Lung (tissue), 12 donors: Measurements from ENCODE around the gene EML3. TPM values are rescaled to one million over a fixed set of nuclear protein-coding genes. Genes with fewer than 3 reads are reported as not detected.
"Not testable (repeated sequence)": the region's sequence is repeated elsewhere in the genome, so short reads cannot be mapped to it uniquely, and the experiment has no call there.

Experiments
- ATAC-seq: fragments of 200-7000 bp; cut with Tn5 transposase; one replicate; pipeline ENCODE4 v1.9.1; 2020; ENCODE audit warnings: moderate number of reproducible peaks; ENCODE audit not compliant: insufficient read depth, low FRiP score
- DNase-seq, 3 donors: peaks; one replicate each; pipeline ENCODE4 v3.0.0-alpha.2; 2013 to 2017
- H3K27ac ChIP-seq, 2 donors: one replicate each; pipeline ENCODE4 v1.5.1; 2013; ENCODE audit warnings: mild to moderate bottlenecking in 2 of 2, moderate library complexity in 2 of 2, control low read depth in 1 of 2, inconsistent platforms in 1 of 2, low read depth in 1 of 2, low read length in 1 of 2
- H3K27me3 ChIP-seq, 3 donors: one replicate each; pipeline ENCODE4 v1.5.1; 2013; ENCODE audit warnings: low read length in 2 of 3; ENCODE audit not compliant: control insufficient read depth in 3 of 3, insufficient read depth in 3 of 3
- H3K36me3 ChIP-seq, 4 donors: one replicate each; pipeline ENCODE4 v1.5.1; 2013; ENCODE audit warnings: low read length in 4 of 4, mild to moderate bottlenecking in 1 of 4, moderate library complexity in 1 of 4; ENCODE audit not compliant: control insufficient read depth in 4 of 4, insufficient read depth in 4 of 4
- H3K4me1 ChIP-seq, 5 donors: one replicate each; pipeline ENCODE4 v1.5.1; 2013; ENCODE audit warnings: low read length in 5 of 5, mild to moderate bottlenecking in 2 of 5, moderate library complexity in 1 of 5; ENCODE audit not compliant: control insufficient read depth in 5 of 5, insufficient read depth in 5 of 5
- H3K4me3 ChIP-seq: one replicate; pipeline ENCODE4 v1.5.1; 2013; ENCODE audit warnings: mild to moderate bottlenecking, control low read depth, moderate library complexity
- H3K9ac ChIP-seq, 2 donors: one replicate each; pipeline ENCODE4 v1.5.1; 2013; ENCODE audit warnings: low read length in 2 of 2, control low read depth in 1 of 2; ENCODE audit not compliant: insufficient read depth in 1 of 2
- H3K9me3 ChIP-seq, 4 donors: one replicate each; pipeline ENCODE4 v1.5.1; 2013; ENCODE audit warnings: low read length in 3 of 4, mild to moderate bottlenecking in 1 of 4, moderate library complexity in 1 of 4; ENCODE audit not compliant: control insufficient read depth in 4 of 4, insufficient read depth in 3 of 4
- WGBS, 2 donors: extraction: QIAGEN DNeasy Blood & Tissue Kit; methylation state at CpG; one replicate each; pipeline ENCODE4 v1.1.7; 2013; 5-methylcytosine and 5-hydroxymethylcytosine counted together
- polyA plus RNA-seq, 2 donors: library from polyadenylated mRNA; stranded (reverse); fragments of 200-250 nt; gene quantifications; one replicate each; pipeline ENCODE4 v1.2.1, GENCODE V29; 2013
- total RNA-seq, 2 donors: library from RNA; depleted of rRNA in 1 of 2; stranded (reverse); fragments of >200 nt in 1 of 2; gene quantifications; one replicate each; pipeline ENCODE4 v1.2.1, GENCODE V29; 2014 to 2021
- TF ChIP-seq, protein P1 (sequence below): IDR thresholded peaks from 2 replicates; pipeline ENCODE4 v1.5.1; 2012; ENCODE audit warnings: mild to moderate bottlenecking; ENCODE audit errors: control extremely low read depth, extremely low read depth
- donor health status: control.
- donor health status: control.
- donor health status: Bipolar disorder and iron deficiency.
- donor health status: healthy.
- donor health status: DM: yes; HTN: yes; CAD: no.

The EML3 gene
- total and polyA plus RNA-seq, 4 donors, result 29.1 to 95.4 (median 62.9) TPM

DNA sequence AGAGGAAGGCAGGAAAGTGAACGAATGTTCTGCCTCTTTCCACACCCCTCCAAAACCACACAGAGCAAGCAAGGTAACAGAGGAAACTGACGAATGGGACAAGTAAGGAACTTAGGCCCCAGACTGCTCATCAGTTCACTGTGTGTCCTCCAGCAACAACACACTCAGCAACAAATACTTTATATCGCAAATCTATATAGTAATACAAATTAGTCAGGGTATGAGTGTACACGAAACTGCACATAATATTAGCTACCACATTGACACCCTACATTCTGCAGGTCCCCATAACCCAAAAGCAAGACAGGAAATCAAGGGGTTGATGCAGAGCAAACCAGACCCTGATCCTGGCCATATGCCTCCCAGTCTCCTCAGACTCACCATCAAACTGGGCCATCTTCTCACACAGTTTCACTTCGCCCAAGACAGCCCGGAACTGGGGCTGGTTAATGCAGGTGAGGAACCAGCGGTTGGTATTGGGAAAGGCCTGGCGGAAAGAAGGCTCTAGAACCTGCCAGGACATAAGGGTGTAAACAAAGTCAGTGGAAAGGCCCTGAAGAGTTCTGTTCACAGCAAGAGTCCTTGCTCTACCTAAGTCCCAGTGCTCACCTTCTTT is 45.4 kb downstream of the EML3 start:
- TF ChIP-seq, protein P1, sequence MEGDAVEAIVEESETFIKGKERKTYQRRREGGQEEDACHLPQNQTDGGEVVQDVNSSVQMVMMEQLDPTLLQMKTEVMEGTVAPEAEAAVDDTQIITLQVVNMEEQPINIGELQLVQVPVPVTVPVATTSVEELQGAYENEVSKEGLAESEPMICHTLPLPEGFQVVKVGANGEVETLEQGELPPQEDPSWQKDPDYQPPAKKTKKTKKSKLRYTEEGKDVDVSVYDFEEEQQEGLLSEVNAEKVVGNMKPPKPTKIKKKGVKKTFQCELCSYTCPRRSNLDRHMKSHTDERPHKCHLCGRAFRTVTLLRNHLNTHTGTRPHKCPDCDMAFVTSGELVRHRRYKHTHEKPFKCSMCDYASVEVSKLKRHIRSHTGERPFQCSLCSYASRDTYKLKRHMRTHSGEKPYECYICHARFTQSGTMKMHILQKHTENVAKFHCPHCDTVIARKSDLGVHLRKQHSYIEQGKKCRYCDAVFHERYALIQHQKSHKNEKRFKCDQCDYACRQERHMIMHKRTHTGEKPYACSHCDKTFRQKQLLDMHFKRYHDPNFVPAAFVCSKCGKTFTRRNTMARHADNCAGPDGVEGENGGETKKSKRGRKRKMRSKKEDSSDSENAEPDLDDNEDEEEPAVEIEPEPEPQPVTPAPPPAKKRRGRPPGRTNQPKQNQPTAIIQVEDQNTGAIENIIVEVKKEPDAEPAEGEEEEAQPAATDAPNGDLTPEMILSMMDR, result no peak
- H3K36me3 ChIP-seq, result peaks cover 31 to 48% (median 44%) of the 10 kb centered on the region in 4 donors
- DNase-seq (no peak), ATAC-seq (no peak)
- H3K4me3 ChIP-seq, result no peak overlapping the region
- H3K4me1 ChIP-seq, result peaks cover 0 to 9% (median 0%) of the 10 kb centered on the region in 5 donors
- H3K9me3 ChIP-seq, result no peaks in the 10 kb centered on the region
- WGBS, 2 donors, result 63 to 64% methylated on average over 8 of the region's 8 CpGs
- H3K27me3 ChIP-seq, result no peaks in the 10 kb centered on the region
- no peak overlapping the region for H3K27ac ChIP-seq
- no peak overlapping the region for H3K9ac ChIP-seq

DNA sequence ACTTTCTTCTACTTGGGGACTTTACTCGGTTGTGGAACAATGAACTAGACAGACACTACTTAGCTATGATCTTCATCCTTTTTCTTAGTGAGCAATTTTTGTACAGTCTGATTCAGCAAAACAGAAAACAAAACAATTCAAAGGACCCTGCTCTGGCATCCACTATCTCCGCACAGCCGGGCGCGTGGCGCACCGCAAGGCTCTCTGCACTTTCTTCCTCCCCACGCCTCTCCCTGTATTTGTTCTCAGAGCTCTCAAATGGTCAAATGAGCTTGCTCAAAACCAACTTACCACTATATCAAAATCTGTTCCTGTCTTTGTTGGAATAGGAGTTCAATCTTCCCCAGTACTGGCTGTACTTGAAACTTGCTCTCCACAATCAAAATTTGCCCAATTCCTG is 46.3 kb downstream of the EML3 start:
- Histone ChIP-seq H3K9me3 (no peaks in the 10 kb centered on the region), H3K9ac (no peak overlapping the region), H3K4me3 (no peak overlapping the region), H3K4me1 (peaks cover 0 to under 1% (median 0%) of the 10 kb centered on the region in 5 donors), H3K36me3 (peaks cover 31 to 44% (median 39%) of the 10 kb centered on the region in 4 donors), H3K27ac (no peak overlapping the region), H3K27me3 (no peaks in the 10 kb centered on the region)
- DNase-seq (no peak), ATAC-seq (no peak)
- 94 to 95% methylated on average over 8 of the region's 8 CpGs for WGBS, 2 donors
- TF ChIP-seq, protein P1, result no peak

DNA sequence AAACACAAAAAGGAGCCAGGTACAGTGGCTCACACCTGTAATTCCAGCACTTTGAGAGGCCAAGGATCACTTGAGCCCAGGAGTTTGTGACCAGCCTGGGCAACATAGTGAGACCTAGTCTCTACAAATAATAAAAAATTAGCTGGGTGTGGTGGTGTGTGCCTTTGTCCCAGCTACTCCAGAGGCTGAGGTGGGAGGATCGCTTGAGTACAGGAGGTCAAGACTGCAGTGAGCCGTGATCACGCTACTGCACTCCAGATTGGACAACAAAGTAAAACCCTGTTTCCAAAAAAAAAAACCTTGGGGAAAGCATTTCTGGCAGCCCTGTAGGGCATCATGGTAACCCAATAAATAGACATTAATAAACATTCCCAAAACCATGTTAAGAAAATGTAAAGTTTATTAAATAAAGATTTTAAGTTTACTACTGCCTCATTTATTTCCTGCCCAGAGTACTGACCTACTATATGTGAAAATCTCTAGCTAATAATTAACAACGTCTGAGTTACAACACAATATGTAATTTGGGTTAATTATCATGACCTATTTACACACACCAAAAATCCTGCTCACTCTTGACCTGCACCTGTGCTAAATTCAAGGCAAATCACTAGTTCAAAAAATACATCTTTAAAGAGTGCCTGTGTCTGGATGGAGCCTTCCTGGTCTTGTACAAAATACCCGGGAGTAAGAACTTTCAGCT is 47.3 kb downstream of the EML3 start:
- TF ChIP-seq, protein P1, result no peak

DNA sequence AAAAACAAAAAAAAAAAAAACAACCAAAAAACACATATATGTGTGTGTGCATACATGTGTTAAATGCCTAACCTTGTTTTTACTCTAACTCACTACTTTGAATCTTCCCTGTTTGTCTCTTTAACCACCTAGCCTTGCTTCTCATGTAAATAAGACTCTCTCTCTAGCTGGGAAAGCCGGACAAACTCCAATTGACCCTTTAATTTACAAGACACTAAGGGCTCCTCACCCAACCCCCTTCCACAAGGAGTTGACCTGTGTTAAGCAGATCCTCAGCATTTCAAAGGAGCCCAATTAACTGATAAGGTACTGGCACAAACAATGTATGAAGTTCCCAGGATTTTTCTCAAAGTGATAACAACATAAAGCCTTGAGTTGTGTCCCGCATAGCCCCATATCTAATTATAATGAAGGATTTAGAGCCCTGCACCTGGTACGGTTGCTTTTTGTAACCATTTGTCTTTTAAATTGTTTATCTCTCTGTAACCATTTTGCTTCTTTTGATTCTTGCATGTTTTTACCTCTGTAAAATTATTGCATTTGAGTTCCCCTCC is 50.8 kb downstream of the EML3 start:
- H3K9ac ChIP-seq, H3K27ac ChIP-seq, H3K4me3 ChIP-seq, H3K9me3 ChIP-seq, H3K27me3 ChIP-seq, ATAC-seq, DNase-seq, H3K4me1 ChIP-seq: not testable (repeated sequence)
- WGBS, 2 donors, result 75 to 92% methylated on average over 3 of the region's 3 CpGs
- peaks cover 31 to 39% (median 34%) of the 10 kb centered on the region in 4 donors for H3K36me3 ChIP-seq

More for the DNA sequence above, 47.3 kb downstream of the EML3 start:
- Histone ChIP-seq H3K36me3 (peaks cover 30 to 35% (median 33%) of the 10 kb centered on the region in 4 donors), H3K4me3 (no peak overlapping the region), H3K4me1 (no peaks in the 10 kb centered on the region), H3K27ac (no peak overlapping the region), H3K9me3 (no peaks in the 10 kb centered on the region), H3K27me3 (no peaks in the 10 kb centered on the region), H3K9ac (no peak overlapping the region)
- 73 to 79% methylated on average over 5 of the region's 5 CpGs for WGBS, 2 donors
- ATAC-seq (no peak), DNase-seq (no peak)
